ENCODE measurements around the gene C7.

C7 gene

DNA sequence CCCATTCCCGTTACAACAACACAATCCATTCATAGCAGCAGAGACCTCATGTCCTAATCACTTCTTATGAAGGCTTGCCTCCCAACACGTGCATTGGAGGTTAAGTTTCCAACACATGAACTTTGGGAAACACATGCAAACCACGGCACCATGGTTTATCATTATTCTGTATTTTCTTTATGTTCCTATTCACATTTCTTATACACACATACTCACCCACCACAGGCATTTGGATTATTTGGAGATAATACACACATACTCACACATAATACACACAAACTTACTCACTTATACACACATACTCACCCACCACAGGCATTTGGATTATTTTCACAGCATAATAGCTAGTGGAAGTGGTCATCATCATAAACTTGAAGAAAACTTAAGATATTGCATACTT lies 75.6 kb downstream of the C7 start:
- no peak for DNase-seq
- no peaks in the 10 kb centered on the region for H3K36me3 ChIP-seq
- H3K27me3 ChIP-seq = no peaks in the 10 kb centered on the region
- no peaks in the 10 kb centered on the region; the same call in 1 of the 2 replicates for H3K9me3 ChIP-seq
- no peak overlapping the region for H3K4me3 ChIP-seq (ENCODE audit: low read depth, low read length)
- TF ChIP-seq CTCF (IDR thresholded peaks at IDR 0.05; ENCODE audit: low read depth, low read length) = no peak
- no peaks in the 10 kb centered on the region for H3K4me1 ChIP-seq

DNA sequence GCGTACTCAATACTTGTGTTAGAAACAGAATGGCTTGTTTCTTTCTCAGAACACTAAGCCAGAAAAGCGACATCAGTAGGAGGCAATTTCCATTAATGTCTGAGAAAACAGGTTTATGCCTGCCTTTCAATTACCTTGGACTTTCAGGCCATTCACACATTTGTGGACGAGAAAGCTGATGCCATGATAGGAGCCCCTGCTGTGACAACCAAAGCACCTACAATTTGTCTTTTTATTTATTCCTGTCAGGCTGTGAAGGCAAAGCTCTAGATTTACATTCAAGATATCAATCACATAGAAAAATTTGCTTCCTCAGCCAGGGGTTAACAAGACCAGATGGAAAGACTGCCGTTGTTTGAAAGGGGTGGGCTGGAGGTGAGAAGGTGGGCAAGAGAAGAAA lies 76.2 kb downstream of the C7 start:
- TF ChIP-seq CTCF (IDR thresholded peaks at IDR 0.05; ENCODE audit: low read depth, low read length) = no peak
- Histone ChIP-seq H3K9me3 (no peaks in the 10 kb centered on the region; the same call in 1 of the 2 replicates), H3K4me3 (ENCODE audit: low read depth, low read length) (no peak overlapping the region), H3K36me3 (no peaks in the 10 kb centered on the region), H3K4me1 (no peaks in the 10 kb centered on the region), H3K27me3 (no peaks in the 10 kb centered on the region)
- DNase-seq = no peak

DNA sequence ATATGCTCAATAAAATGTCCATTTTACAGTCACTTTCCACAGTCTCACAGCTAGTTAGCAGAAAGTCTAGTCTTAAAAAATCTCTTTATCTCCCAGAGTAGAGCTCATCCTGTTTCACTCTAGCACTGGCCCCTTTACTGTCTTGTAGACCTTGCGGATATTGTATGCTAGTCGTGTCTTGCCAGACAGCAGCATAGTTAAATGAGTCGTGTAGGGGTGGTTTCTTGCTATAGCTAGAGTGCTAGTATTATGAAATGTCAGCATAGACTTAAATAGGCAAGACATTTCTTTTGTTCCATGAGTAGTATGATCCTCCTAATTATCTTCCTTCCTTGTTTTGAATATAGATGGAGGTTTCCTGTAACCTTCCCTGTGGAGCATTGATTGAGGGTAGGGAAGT lies 77.4 kb downstream of the C7 start:
- no peak overlapping the region for H3K4me3 ChIP-seq (ENCODE audit: low read depth, low read length)

DNA sequence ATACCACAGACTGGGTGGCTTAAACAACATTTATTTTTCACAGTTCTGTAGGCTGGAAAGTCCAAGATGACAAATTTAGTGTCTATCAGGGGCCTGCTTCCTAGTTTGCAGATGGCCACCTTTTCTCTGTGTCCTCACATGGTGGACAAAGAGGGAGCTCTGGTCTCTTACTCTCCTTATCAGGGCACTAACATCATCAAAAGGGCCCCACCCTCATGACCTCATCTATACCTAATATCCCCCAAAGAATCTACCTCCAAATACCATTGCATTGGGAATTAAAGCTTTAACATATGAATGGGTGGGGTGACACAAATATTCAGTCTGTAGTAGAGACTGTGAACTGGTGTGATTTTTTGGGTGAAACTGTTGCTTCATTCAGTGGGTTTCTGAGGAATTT lies 78.1 kb downstream of the C7 start:
- Histone ChIP-seq H3K4me1 (no peaks in the 10 kb centered on the region), H3K9me3 (no peaks in the 10 kb centered on the region; the same call in 1 of the 2 replicates), H3K27me3 (no peaks in the 10 kb centered on the region), H3K4me3 (ENCODE audit: low read depth, low read length) (no peak overlapping the region), H3K36me3 (no peaks in the 10 kb centered on the region)
- no peak for DNase-seq
- TF ChIP-seq CTCF (IDR thresholded peaks at IDR 0.05; ENCODE audit: low read depth, low read length) = no peak

More for the DNA sequence above, 77.4 kb downstream of the C7 start:
- Histone ChIP-seq H3K9me3 (no peaks in the 10 kb centered on the region; the same call in 1 of the 2 replicates), H3K27me3 (no peaks in the 10 kb centered on the region), H3K36me3 (no peaks in the 10 kb centered on the region), H3K4me1 (no peaks in the 10 kb centered on the region)
- no peak for TF ChIP-seq CTCF (IDR thresholded peaks at IDR 0.05; ENCODE audit: low read depth, low read length)
- DNase-seq = no peak

- DNase-seq = no peak
- Histone ChIP-seq H3K9me3 (no peaks in the 10 kb centered on the region; the same call in 1 of the 2 replicates), H3K27me3 (no peaks in the 10 kb centered on the region), H3K36me3 (no peaks in the 10 kb centered on the region), H3K4me1 (no peaks in the 10 kb centered on the region), H3K4me3 (ENCODE audit: low read depth, low read length) (no peak overlapping the region)
- TF ChIP-seq CTCF (IDR thresholded peaks at IDR 0.05; ENCODE audit: low read depth, low read length) = no peak
Measured at GRCh38 chr5:40988746-40989510, 79.6 kb downstream of the C7 start.
